Ascending aorta (tissue), 2 donors: Measurements from ENCODE around the gene TCF15. TPM values are rescaled to one million over a fixed set of nuclear protein-coding genes. Genes with fewer than 3 reads are reported as not detected.
"Not testable (repeated sequence)": the region's sequence is repeated elsewhere in the genome, so short reads cannot be mapped to it uniquely, and the experiment has no call there.

ENCODE experiments used
- DNase-seq, 2 donors: peaks; one replicate each; pipeline ENCODE4 v3.0.0-alpha.2; 2019; ENCODE audit warnings: low spot score in 2 of 2
- H3K27ac ChIP-seq, 2 donors: fragments of 200-600 bp; sonication (generic); one replicate each; pipeline ENCODE4 v1.5.1; 2016 to 2017; ENCODE audit warnings: mild to moderate bottlenecking in 1 of 2
- H3K27me3 ChIP-seq: fragments of 200-600 bp; sonication (generic); one replicate; pipeline ENCODE4 v1.5.1; 2017
- H3K36me3 ChIP-seq, 2 donors: fragments of 200-600 bp; sonication (generic); one replicate each; pipeline ENCODE4 v1.5.1; 2016
- H3K4me1 ChIP-seq, 2 donors: fragments of 200-600 bp; sonication (generic); one replicate each; pipeline ENCODE4 v1.5.1; 2016 to 2017; ENCODE audit warnings: mild to moderate bottlenecking in 1 of 2
- H3K4me3 ChIP-seq, 2 donors: fragments of 200-600 bp; sonication (generic); one replicate each; pipeline ENCODE4 v1.5.1; 2016 to 2017; ENCODE audit warnings: mild to moderate bottlenecking in 1 of 2
- H3K9me3 ChIP-seq, 2 donors: fragments of 200-600 bp; sonication (generic); one replicate each; pipeline ENCODE4 v1.5.1; 2016
- intact Hi-C: fragments of 100-400 bp; cut with DNase I; formaldehyde crosslinking; loops from one replicate; pipeline ENCODE4 v1.15.1; 2023
- total RNA-seq: library from RNA; depleted of rRNA; stranded (reverse); fragments of >200 nt; gene quantifications from one replicate; pipeline ENCODE4 v1.1.0, GENCODE V29; 2016
- TF ChIP-seq, protein P1 (sequence below), 3 experiments: fragments of 200-600 bp in 2 of 3; fragments of 450-650 bp in 1 of 3; sonication (generic) in 2 of 3; IDR thresholded peaks; one replicate each; pipeline ENCODE4 v1.5.1; 2016 to 2019; ENCODE audit warnings: antibody characterized with exemption in 3 of 3, mild to moderate bottlenecking in 1 of 3, moderate library complexity in 1 of 3

TCF15 gene
- total RNA-seq, 1 donor from 2014 or later: 8.3 TPM

DNA sequence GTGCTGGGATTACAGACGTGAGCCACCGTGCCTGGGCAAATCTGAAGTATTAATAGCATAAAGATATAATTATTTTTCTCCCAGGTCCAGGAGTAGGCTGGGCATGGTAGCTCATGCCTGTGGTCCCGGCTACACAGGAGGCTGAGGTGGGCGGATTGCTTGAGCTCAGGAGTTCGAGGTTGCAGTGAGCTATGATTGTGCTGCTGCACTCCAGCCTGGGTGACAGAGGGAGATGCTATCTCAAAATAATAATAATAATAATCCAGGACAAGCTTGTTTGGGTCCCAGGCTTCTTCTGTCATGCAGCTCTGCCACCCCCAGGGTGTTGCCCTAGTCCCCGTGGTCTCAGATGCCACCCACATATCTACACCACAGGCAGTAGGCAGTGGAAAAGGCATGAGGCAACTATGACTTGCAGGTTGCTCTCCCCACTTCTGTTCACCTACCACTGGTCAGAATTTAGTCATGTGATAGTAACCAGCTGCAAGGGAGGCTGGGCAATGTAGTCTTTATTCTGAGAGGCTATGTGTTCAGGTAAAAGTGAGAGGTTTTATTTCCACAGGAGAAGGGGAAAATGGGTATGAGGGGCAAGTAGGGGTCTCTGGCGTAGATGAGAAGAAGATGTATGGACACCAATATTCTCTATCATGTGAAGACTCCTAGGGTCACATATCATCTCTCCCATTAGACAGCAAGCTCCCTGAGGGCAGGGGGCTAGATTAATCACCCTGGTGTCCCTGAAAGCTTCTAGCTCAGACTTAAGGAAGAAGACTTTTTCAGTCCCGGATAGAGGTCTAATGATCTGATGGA is 25.7 kb downstream of the TCF15 start:
- intact Hi-C loops: no loop called here
- H3K27me3 ChIP-seq: no peaks in the 10 kb centered on the region

DNA sequence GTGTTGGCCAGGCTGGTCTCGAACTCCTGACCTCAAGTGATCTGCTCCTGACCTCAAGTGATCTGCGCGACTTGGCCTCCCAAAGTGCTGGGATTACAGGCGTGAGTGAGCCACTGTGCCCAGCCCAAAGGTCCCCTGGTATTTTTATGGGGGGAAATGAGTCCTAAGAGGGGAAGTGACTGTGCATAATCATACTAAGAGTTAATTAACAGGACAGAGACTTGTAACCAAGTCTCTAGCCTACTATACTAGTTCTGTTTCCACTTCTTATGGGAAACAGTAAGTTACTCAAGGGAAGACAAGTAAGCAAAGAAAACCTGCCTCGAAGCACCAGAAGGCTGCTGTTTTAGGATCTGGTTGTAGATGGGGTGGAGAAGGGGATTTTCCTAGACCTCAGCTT is 27.9 kb downstream of the TCF15 start:
- Histone ChIP-seq H3K27me3 (no peaks in the 10 kb centered on the region), H3K9me3 (no peaks in the 10 kb centered on the region), H3K4me3 (no peak overlapping the region), H3K4me1 (no peaks in the 10 kb centered on the region), H3K36me3 (no peaks in the 10 kb centered on the region), H3K27ac (no peak overlapping the region)
- TF ChIP-seq, protein P1, sequence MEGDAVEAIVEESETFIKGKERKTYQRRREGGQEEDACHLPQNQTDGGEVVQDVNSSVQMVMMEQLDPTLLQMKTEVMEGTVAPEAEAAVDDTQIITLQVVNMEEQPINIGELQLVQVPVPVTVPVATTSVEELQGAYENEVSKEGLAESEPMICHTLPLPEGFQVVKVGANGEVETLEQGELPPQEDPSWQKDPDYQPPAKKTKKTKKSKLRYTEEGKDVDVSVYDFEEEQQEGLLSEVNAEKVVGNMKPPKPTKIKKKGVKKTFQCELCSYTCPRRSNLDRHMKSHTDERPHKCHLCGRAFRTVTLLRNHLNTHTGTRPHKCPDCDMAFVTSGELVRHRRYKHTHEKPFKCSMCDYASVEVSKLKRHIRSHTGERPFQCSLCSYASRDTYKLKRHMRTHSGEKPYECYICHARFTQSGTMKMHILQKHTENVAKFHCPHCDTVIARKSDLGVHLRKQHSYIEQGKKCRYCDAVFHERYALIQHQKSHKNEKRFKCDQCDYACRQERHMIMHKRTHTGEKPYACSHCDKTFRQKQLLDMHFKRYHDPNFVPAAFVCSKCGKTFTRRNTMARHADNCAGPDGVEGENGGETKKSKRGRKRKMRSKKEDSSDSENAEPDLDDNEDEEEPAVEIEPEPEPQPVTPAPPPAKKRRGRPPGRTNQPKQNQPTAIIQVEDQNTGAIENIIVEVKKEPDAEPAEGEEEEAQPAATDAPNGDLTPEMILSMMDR (IDR thresholded peaks at IDR 0.05): no peak
- no peak for DNase-seq
- intact Hi-C loops: no loop called here

More for the DNA sequence above, 25.7 kb downstream of the TCF15 start:
- Histone ChIP-seq H3K27ac (no peak overlapping the region), H3K36me3 (no peaks in the 10 kb centered on the region), H3K4me3 (no peak overlapping the region), H3K4me1 (no peaks in the 10 kb centered on the region), H3K9me3 (no peaks in the 10 kb centered on the region)
- DNase-seq: no peak
- TF ChIP-seq, protein P1 (IDR thresholded peaks at IDR 0.05): no peak

DNA sequence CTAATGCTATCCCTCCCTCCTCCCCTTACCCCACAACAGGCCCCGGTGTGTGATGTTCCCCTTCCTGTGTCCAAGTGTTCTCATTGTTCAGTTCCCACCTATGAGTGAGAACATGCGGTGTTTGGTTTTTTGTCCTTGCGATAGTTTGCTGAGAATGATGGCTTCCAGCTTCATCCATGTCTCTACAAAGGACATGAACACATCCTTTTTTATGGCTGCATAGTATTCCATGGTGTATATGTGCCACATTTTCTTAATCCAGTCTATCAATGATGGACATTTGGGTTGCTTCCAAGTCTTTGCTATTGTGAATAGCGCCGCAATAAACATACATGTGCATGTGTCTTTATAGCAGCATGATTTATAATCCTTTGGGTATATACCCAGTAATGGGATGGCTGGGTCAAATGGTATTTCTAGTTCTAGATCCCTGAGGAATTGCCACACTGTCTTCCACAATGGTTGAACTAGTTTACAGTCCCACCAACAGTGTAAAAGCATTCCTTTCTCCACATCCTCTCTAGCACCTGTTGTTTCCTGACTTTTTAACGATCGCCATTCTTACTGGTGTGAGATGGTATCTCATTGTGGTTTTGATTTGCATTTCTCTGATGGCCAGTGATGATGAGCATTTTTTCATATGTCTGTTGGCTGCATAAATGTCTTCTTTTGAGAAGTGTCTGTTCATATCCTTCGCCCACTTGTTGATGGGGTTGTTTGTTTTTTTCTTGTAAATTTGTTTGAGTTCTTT is 31.0 kb downstream of the TCF15 start:
- DNase-seq, H3K4me1 ChIP-seq, H3K4me3 ChIP-seq, H3K9me3 ChIP-seq, H3K36me3 ChIP-seq, intact Hi-C loops, H3K27ac ChIP-seq, H3K27me3 ChIP-seq: not testable (repeated sequence)

DNA sequence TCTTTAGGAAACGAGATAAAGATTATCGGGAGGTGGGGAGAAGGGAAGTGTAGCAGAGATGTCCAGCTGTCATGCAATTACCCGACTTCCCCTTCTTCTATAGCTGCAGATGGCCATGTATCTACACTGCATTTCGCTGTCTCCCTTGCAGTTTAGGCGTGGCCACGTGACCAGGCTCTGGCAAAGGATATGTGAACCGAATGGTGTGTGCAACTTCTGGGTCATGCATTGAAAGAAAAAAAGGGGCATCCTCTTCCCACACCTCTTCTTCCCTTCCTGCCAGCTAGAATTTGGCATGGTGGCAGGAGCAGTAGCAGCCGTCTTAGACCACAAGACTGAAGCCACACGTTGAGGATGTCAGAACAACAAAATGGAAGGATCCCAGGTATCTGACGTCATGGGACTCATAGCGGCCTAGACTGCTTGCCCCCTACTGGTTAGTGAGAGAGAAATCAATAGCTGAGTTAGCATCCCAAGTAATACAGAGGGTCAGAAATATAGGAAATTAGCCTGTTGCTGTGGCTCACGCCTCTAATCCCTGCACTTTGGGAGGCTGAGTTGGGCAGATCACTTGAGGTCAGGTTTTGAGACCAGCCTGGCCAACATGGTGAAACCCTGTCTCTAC is 32.8 kb downstream of the TCF15 start:
- TF ChIP-seq, protein P1 (IDR thresholded peaks at IDR 0.05): no peak
- intact Hi-C loops: no loop called here
- DNase-seq: no peak

DNA sequence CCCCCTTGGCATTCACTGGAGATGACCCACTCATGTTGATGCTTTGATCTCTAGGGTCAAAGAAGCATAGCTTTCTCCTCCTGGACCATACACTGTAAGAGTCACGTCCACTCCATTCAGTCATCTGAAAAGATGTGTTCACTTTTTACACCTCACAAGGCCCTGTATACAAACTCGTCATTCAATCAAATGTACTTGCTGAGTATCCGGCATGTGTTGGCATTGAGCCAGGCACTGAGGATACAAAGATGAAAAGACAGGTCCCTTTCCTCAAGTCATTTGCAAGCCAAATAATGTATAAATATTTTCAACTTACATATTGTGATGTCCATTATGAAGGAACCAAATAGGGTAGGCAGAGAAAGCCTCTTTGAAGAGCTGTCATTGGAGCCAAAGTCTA is 34.0 kb downstream of the TCF15 start:
- TF ChIP-seq, protein P1 (IDR thresholded peaks at IDR 0.05): no peak
- intact Hi-C loops: no loop called here
- DNase-seq: no peak
- no peaks in the 10 kb centered on the region for H3K9me3 ChIP-seq
- H3K27me3 ChIP-seq: no peaks in the 10 kb centered on the region
- no peak overlapping the region for H3K4me3 ChIP-seq
- peaks cover 0 to 9% of the 10 kb centered on the region in 2 donors for H3K4me1 ChIP-seq
- no peak overlapping the region for H3K27ac ChIP-seq
- no peaks in the 10 kb centered on the region for H3K36me3 ChIP-seq

More for the DNA sequence above, 32.8 kb downstream of the TCF15 start:
- H3K27ac ChIP-seq: no peak overlapping the region
- H3K4me3 ChIP-seq: no peak overlapping the region
- no peaks in the 10 kb centered on the region for H3K36me3 ChIP-seq
- no peaks in the 10 kb centered on the region for H3K27me3 ChIP-seq
- no peaks in the 10 kb centered on the region for H3K9me3 ChIP-seq
- H3K4me1 ChIP-seq: no peaks in the 10 kb centered on the region

DNA sequence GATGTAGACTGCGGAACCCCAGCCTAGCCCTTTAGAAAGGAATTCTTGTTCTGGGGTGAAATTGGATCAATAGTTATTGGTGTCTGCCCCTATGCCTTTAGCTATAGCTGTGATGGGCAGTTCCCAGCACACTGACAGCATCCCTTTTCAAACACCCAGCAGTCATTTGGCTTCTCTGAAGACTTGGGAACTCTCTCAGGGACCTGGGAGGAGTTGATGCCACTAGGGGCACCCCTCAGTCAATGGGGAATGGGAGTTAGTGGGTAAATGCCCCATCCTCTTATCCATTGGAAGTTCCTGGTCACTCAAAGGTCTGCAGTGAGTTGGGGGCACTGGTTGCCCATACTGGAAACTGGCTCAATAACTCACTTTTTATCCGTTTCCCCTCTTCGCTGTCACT is 34.9 kb downstream of the TCF15 start:
- Histone ChIP-seq H3K4me1 (peaks cover 0 to 10% of the 10 kb centered on the region in 2 donors), H3K4me3 (no peak overlapping the region), H3K36me3 (no peaks in the 10 kb centered on the region), H3K9me3 (no peaks in the 10 kb centered on the region), H3K27me3 (no peaks in the 10 kb centered on the region), H3K27ac (no peak overlapping the region)
- intact Hi-C loops: no loop called here
- TF ChIP-seq, protein P1 (IDR thresholded peaks at IDR 0.05): no peak
- DNase-seq: no peak
